ENCODE data around the gene CAND1.

GRCh38 chr12:67322580-67322979 lies 53.4 kb downstream of the CAND1 start:
- TF ChIP-seq POLR2AphosphoS5 (IDR thresholded peaks at IDR 0.05; ENCODE audit: low read depth, low read length) (no peak), SRF (IDR thresholded peaks at IDR 0.05; ENCODE audit: low read depth, low read length) (no peak), RFX5 (IDR thresholded peaks at IDR 0.05; ENCODE audit: borderline replicate concordance, low read depth, low read length) (no peak), CTCF (IDR thresholded peaks at IDR 0.05; ENCODE audit: control extremely low read depth in 1 of 3, insufficient read depth in 1 of 3, low read depth in 1 of 3, low read length in 3 of 3) (no peak), TBP (IDR thresholded peaks at IDR 0.05; ENCODE audit: low read depth, low read length) (no peak), POLR2A (IDR thresholded peaks at IDR 0.05; ENCODE audit: control extremely low read depth in 1 of 2, low read depth in 2 of 2, low read length in 2 of 2) (no peak; a peak in 1 of 3 replicates), CHD2 (IDR thresholded peaks at IDR 0.05; ENCODE audit: low read length) (no peak), SUZ12 (IDR thresholded peaks at IDR 0.05; ENCODE audit: low read length) (no peak), RAD21 (IDR thresholded peaks at IDR 0.05 in 1 of 2, conservative IDR thresholded peaks at IDR 0.05 in 1 of 2; ENCODE audit: low read depth in 2 of 2, low read length in 2 of 2) (no peak), HDAC6 (IDR thresholded peaks at IDR 0.05; ENCODE audit: low read depth, low read length) (no peak), SP1 (IDR thresholded peaks at IDR 0.05; ENCODE audit: low read depth, low read length) (no peak), EZH2 (IDR thresholded peaks at IDR 0.05; ENCODE audit: low read depth, low read length, severe bottlenecking) (no peak), EP300 (IDR thresholded peaks at IDR 0.05; ENCODE audit: borderline replicate concordance in 1 of 2, low read depth in 2 of 2, low read length in 2 of 2) (no peak), MAFK (IDR thresholded peaks at IDR 0.05; ENCODE audit: low read depth, low read length) (no peak)
